NCI-H187 treated with DMSO at 0.1 percent for 48 hours (cell line): ENCODE measurements around the gene TBP.

Experiments used
- DNase-seq: peaks from one replicate; lab custom pipeline; 2025; lab: John Stamatoyannopoulos, UW

TBP gene

DNA sequence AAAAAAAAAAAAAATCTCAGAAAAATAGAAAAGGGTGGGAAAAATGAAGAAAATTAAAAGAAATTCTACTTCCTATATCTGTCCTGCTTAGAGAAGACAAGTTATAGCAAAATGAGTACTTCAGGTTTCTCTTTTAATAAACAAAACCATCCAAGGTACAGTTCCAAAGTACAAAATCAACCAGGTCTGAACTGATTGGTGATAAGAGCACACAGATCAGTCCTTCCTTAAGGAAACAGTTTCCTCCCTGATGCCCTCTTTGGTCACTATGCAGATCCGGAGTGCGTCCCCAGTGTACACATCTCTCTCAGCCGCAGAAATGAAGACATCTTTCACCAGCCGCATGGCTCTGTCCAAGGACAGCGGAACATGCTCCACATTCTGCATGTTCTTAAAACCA, 19.2 kb upstream of the TBP start:
- no peak for DNase-seq

DNA sequence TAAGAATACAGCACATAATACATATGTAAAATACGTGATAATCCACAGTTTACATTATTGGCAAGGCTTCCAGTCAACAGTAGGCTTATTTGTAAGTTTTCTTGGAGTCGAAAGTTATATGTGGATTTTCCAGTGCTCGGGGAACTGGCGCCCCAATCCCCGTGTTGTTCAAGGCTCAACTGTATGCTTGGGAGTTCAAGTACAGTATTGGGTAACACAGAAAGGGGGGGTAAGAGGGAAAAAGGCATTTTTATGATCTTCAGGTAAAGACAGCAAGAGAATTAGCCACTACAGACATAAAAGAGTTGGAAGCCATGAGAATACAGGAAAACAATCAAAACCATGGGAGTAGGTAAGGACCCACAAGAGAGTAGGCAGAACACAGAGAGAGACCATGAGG, 17.5 kb upstream of the TBP start:
- DNase-seq, result no peak

DNA sequence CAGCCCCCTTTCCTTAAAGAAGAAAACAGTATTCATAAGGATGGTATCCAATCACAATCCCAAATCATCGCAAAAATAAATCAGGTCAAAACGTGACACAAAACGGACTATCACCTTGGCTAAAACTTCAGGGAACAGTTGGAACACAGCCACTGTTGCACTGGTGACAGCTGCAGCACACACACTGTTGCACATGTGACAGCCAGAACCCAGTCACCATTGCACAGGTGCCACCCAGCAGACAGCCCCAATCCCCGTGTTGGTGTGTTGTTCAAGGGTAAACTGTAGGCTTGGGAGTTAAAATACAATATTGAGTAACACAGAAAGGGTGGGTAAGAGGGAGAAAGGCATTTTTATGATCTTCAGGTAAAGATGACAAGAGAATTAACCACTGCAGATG, 16.8 kb upstream of the TBP start:
- no peak for DNase-seq

DNA sequence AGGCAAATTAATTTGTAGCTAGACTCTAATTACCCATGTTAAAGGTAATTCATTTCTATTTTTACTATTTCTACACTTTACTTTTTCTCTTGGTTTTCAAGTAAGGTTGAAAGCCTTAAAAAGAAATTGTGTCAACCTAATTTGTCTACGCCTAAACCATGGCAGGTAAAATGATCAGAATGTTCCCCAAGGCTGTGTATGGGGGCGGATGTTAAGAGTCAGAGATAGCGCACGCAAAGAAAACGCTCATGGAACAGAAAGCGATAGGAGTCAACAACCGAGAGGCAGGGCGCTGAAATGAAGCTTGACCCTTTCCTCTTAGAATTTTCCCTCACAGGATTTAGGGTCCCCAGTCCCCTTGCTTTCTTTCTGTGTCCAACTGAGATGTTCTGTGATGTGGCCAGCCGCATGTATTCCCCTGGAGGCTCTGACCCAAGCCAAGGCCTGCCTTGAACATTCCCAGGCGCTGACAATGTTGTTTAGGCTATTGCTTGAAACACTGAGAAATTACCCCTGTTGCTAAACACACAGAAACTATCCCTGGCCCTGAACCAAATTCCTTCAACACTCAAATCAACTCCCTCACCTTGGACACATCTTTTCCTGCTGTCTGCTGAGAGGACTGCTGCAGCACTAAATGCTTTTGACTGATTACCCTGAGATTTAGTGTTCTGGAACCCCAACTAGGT, 12.0 kb upstream of the TBP start:
- no peak for DNase-seq

DNA sequence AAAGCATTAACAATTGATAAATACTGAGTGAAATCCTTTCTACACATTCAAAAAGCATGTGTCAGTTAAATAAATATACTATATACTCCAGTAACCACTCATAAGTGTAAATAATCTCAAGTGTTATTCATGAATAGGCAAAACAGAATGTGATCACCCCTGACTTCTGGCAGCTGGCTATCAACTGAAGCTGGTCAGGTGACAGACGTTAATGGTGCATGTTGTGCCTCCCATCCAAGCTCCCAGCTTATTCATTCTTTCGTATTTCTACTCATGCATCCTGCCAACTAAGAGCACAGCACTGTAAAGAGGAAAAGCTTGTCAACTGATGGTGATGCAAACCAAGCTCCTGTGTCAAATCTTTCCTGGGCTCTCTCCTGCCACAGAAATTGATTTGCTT, 8.8 kb upstream of the TBP start:
- no peak for DNase-seq

DNA sequence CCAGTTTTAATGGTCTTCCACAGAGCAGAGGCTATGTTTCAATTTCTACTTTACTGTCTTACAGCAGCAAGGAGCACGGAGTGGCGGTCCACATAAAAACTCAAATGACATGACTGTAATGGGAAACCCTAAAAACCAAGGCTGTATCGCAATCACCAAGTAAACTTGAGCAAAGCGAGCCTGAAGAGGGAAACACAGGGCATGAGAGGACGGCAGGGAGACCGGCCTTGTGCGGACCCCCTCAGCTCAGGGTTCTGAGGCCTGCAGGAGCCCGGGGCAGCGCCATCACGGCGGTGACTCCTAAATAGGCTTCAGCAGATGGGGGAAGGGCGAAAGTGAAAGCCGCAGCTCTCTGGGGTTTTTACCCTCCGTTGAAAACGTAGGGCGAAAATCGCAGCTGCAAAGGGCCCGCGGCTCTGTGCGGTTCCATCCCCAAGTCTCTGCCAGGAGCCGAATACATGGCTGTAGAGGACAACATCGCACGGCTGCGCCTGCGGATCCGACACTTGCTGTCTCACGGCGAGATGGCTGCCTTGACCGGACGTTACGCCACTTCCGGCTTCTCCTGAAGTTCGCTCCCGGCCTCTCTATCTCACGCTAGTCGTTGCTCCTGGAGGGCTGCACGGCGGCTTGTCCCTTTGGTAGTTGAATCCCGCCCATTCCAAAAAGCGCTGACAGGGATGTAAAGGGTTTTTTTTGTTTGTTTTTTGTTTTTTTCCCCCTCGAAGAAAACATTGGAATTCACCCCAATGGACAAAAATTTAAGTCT, 1.2 kb upstream of the TBP start, which contains the start of gene PSMB1:
TSS of gene PSMB1 (minus strand) at position 543 of the 769 bp plus-strand sequence. CDS start at position 478, 65 bp downstream.
- peak; percentile 66 for DNase-seq

DNA sequence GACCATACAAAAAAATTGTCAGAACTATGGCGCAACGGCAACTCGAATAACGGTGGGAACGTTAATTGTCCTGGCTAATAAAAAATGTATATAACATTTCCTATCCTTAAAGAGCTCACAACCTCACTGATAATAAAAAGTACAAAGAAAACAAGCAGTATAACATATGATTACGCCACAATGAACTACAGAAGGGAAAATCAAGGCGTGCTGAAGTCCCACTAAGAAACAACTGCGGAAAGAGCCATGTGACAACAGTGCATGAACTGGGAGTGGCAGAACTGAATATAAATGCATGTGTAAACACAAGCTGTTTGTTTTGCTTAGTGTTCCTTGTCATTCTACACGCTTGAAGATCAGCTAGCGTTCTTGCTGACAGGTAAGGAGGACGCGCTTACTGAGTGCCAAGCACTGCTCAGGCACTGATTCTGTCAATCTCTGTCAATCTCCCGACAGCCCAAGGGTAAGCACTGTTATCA, 596 bp upstream of the TBP start:
- DNase-seq, result no peak

DNA sequence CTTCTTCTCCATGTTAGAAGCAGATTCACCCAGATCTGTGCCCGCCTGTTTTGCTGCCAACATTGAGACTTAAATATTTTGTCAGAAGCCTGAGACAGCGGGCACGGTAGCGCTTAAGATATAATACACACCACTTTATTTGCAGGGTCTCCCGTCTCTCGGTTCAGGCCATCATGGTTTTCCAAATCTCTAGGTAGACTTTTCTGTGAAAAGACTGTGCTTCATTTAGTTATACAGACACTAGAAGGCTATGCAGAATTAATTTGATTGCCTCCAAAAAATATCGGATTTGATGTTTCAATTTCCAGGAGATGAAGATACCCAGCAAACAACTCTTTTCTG, 598 bp downstream of the TBP start:
- DNase-seq, result no peak

DNA sequence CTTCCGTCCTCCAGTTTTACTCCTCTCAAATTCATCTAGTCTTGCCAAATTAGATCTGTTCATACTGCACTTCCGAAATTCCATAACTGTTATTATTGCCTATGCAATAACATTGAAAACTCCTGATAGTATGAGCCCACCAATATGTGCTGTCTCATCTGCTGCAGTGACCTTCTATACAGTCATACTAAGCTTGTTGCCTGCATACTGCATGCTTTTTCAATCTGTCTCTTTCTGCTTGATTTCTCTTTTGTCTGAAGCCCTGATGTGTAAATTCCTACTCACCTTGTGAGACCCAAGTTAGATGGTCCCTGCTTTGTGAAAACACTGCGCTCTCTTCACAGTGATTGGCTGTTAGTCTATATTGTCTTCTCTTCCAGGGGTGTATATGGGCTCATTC, 1.1 kb downstream of the TBP start:
- DNase-seq, result no peak

DNA sequence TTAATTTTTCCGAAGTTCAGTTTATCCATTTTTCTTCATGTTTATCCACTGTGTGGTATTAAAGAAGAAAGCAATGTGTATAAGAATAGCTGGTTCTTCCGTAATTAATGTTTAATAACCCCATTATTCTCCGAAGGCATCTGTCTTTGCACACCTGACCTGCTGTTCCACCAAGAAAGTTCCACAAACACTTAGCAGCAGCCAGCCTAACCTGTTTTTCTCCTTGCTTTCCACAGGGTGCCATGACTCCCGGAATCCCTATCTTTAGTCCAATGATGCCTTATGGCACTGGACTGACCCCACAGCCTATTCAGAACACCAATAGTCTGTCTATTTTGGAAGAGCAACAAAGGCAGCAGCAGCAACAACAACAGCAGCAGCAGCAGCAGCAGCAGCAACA, 7.4 kb downstream of the TBP start:
- DNase-seq, result no peak

DNA sequence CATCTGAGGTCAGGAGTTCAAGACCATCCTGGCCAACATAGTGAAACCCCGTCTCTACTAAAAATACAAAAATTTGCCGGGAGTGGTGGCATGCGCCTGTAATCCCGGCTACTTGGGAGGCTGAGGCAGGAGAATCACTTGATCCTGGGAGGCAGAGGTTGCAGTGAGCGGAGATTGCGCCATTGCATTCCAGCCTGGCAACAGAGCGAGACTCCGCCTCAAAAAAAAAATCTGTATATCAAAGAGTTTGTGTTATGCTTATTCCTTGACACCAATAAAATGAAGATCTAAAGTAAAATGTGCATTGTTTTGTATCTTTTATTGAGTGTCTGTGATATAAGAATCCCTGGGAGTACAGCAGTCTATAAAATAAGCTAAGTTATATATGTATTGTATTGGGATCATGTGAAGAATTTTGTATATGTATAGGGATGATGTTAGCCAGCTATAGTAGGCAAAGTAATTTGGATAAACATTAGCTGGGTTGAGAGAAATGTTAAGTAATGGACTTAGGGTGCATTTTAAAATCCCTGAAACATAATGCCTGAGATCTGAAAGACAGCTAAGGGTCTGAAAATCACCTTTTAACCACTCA, 10.9 kb downstream of the TBP start:
- DNase-seq, result no peak

DNA sequence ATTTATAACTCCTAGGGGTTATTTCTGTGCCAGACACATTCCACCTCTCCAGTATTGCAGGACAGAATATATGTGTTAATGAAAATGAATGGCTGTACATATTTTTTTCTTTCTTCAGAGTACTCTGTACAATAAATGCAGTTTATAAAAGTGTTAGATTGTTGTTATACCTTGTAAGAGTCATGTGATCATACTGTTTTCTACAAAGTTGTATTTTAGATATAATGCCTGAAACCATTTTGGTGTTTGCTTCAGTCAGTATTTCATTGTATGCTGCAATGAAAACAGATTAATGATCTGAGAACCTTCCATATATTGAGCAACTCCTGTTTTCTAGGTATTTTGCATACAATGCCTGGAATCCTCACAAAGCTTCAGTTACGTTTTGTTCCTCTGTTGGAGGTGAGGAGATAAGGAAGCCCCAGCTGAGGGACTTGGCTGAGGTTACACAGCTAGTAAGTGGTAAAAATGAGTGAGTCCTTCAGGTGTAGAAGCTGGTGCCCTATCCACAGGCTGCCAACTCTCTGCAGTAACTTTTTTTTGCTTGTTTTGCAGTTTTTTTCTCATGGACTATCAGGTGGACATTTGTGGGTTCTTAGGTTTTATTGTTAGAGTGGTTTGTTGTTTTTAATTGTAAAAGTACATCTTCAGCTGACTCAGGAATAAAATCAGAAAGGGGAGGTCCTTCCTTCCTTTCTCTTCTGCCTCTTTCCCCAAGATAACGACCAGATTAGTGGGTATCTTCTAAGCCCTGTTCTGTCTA, 18.7 kb downstream of the TBP start:
- no peak for DNase-seq

DNA sequence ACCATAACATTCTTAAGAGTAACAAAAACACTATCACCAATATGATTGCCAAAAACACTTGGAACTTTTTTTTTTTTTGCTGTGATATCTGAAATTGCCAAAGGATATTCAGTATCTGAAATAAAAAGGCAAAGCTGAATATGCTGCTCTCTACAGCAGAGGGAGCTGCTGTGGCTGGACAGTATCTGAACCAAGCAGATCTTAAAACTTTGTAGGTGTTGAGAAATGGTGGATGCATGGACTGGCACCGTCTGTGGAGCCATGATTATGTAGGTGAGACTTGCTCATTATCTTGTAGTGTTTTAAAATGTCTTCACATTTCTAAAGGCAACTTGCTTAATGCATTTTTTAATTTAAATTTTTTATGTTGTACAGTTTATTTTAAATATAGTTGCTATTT, 21.1 kb downstream of the TBP start:
- no peak for DNase-seq

DNA sequence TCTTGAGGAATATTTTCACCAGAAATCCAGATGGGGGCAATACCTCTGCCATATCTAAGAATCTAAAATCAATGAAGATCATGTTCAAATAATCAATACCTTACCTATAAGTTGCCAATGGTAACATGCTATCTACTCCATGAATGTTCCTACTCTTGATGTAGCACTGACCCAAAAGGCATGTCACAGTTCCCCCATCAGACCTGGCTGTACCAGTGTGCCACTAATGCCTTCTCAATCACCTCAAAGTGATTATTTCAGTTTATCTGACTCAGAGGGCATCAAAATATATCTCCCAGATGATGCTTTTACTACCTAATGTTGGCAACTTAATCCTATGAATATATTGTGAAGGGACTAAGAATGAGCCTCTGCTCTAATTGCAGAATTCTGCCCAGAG, 24.7 kb downstream of the TBP start:
- no peak for DNase-seq

DNA sequence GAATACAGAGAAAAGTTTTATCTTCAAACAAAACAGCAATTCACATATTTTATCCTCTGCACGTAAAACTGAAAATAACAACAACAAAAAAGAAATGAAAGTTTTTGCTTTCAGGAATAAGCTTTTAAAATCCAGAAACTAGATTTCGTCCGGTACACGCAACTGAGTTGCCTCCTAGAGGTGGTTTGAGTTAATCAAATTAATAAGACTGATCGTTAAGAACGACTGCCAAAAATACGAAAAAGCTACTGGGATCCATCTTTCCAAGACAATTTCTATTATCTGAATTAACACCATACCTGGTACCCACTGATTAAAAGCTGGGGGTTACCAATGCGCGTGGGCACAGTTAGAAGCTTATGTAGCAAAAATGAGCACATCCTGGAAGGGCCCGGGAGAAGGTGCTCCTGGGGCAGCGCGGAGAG, 29.6 kb downstream of the TBP start:
- no peak for DNase-seq

DNA sequence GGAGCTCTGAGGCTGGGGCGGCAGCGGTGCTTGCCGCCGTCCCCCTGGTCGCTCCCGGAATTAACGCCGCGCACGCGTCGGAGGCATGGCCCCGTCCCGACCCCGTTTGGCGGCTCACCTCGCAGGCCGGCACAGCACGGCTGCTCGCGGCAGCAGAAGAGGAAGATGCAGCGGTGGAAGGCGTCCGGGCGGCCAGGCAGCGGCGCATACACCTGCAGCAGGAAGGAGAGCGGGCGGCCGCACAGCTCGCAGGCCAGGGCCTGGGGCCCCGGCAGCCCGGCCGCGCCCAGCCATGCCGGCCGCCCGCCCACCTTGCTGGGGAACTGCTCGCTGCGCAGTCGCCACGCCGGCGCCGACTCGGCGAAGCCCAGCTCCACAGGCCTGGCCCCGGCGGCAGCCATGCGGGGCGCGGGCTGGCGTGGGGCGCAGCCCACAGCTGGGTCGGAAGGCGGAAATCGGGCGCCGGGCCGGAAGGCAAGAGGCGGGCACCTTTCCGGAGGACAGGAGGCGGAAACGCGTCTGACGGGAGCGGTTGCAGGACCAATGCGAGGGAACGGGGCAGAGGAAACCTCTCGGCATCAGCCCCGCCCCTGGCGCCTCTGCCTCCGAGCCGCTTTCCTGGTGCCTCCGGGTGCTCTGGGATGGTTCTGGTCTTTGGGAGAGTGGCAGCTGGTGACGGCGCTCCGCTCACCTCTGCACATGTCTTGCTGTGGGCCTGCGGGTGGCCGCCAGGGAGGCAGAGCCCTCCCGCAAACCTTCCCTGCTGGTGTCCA, 30.2 kb downstream of the TBP start, which contains the start of gene PDCD2:
TSS of gene PDCD2 (minus strand) at position 457 of the 773 bp plus-strand sequence. CDS start at position 401, 56 bp downstream.
- peak; percentile 66 for DNase-seq

DNA sequence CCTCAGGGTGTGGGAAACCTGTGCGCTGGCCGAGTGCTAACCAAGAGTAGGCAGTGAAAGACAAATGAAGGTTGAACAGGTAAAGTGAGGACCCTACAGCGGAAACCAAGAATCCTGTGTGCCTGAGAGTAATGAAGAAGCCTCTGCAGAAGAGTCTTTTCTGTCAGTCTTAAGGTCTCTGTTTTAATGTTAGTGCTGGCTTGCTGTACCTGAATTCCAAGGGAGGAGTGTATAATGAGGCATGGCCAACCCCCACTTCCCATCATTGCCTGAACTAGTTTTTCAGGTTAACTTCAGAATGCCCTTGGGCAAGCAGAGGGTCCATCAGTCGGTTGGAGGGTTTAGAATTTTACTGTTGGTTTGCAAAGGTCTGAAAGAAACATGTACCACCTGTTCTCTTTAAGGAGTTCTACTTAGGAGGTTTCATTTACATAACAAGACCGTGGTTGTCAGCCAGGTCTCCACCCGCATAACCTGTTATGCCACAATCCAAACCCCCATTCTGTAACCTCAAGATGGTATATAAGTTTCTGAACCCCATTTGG, 30.9 kb downstream of the TBP start:
- DNase-seq, result no peak

DNA sequence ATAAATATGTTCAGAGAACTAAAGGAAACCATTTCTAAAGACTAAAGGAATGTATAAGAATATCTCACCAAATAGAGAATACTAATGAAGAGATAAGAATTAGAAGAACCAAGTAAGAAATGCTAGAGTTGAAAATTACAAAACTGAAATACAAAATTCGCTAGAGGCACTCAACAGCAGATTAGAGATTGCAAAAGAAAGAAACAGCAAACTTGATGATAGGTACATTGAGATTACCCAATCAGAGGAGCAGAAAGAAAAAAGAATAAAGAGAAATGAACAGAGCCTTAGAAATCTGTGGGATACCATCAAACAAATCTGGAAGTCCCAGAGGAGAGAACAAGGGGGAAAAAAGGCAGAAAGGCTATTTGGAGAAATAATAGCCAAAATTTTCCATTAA, 36.6 kb downstream of the TBP start:
- DNase-seq, result no peak

DNA sequence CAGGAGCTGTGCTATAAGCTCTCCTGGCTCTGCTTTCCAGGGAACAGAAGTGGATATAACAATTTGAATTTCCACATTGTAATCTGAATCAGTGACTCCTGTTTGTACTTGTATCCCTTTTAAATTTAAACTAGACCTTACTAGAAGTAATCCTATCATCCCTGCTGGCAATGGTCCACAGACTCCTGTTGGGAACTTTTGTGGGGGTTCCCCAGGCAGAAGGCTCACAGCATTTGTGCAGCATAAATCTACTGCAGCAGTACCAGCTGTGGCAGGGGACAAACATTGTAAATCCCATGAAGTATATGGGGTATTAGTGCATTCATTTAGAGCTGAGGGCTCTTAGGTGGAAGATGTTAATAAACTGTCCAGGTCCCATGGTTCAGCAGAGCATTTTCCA, 42.3 kb downstream of the TBP start:
- no peak for DNase-seq

DNA sequence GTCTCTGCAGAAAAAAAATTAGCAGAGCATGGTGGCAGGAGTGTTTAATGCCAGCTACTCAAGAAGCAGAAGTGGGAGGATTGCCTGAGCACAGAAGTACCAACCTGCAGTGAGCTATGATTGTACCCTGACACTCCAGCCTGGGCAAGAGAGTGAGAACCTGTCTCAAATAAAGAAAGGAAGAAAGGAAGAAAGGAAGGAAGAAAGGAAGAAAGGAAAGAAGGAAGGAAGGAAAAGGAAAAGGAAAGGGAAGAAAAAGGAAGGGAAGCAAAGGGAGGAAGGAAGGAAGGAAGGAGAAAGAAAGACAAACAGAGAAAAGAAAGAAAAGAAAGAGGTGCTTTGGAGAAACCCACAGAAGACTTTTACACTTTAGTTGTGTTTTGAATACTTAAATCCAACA, 43.1 kb downstream of the TBP start:
- no peak for DNase-seq

DNA sequence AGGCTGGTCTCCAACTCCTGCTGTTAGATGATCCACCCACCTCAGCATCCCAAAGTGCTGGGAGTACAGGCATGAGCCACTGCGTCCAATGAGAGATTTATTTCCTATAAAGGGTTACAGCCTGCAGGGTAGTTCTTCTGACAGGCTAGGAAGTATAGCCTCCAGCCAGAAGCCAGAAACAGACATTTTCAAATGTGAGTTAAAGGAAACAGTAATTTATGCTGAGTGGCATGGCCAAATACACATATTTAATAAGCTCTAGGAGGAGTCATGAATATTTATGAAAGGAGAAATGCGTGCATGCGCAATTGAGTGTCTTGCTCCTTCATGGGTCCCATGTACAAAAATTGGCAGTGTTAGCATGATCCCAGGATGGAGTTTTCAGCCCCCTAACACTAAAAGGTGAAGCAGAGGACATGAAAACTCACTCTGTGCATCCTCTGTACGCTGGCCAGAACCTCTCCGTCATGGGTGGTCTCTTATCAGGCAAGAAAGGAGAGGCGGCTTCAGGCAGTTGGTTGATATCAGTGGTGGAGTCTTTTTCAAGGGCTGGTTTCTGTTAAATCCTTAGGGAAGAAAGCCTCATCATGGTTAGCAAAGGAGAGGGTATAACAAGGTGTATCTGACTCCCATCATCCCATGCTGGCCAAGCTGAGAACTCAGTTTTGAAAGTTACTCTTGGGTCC, 51.5 kb downstream of the TBP start:
- DNase-seq, result no peak
